BE2C (cell line): ENCODE data around the gene CATSPER4.

Experiments
- DNase-seq: peaks from one replicate; pipeline ENCODE4 v3.0.0-alpha.2; 2020
- H3K27me3 ChIP-seq: fragments of 250-450 bp; sonication (Bioruptor Pico); 2 replicates; pipeline ENCODE4 v1.5.1; 2020; ENCODE audit warnings: mild to moderate bottlenecking
- H3K36me3 ChIP-seq: fragments of 250-450 bp; sonication (Bioruptor Pico); 2 replicates; pipeline ENCODE4 v1.5.1; 2020; ENCODE audit warnings: mild to moderate bottlenecking
- H3K4me1 ChIP-seq: fragments of 250-450 bp; sonication (Bioruptor Pico); 2 replicates; pipeline ENCODE4 v1.5.1; 2020
- H3K4me3 ChIP-seq: 2 replicates; pipeline ENCODE4 v1.5.1; 2011; ENCODE audit warnings: low read depth, low read length
- H3K9me3 ChIP-seq: fragments of 250-450 bp; sonication (Bioruptor Pico); 2 replicates; pipeline ENCODE4 v1.5.1; 2020
- TF ChIP-seq, protein P1 (sequence below): IDR thresholded peaks from 2 replicates; pipeline ENCODE4 v1.5.1; 2012; ENCODE audit warnings: mild to moderate bottlenecking, low read depth, low read length

CATSPER4 gene

DNA sequence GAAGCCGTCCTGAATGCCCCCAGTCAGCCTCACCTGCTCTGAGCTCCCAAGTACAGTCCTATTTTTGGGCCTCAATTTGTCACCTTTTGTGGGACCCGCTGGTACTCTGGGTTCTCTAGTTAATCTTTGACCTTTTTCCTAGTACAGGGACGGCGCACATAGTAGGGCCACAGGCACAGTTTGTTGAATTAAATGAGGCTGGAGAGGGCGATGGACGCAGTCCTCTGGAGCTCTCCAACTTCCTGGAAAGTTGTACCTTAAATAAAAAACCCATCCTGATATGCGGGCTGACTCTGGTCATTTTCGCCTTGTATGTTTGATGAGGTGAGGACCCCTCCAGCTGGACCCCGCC lies 26.7 kb upstream of the CATSPER4 start:
- H3K36me3 ChIP-seq, result no peaks in the 10 kb centered on the region
- no peaks in the 10 kb centered on the region; the same call in 1 of the 2 replicates for H3K4me1 ChIP-seq
- no peak for DNase-seq
- no peaks in the 10 kb centered on the region for H3K9me3 ChIP-seq
- TF ChIP-seq, protein P1, sequence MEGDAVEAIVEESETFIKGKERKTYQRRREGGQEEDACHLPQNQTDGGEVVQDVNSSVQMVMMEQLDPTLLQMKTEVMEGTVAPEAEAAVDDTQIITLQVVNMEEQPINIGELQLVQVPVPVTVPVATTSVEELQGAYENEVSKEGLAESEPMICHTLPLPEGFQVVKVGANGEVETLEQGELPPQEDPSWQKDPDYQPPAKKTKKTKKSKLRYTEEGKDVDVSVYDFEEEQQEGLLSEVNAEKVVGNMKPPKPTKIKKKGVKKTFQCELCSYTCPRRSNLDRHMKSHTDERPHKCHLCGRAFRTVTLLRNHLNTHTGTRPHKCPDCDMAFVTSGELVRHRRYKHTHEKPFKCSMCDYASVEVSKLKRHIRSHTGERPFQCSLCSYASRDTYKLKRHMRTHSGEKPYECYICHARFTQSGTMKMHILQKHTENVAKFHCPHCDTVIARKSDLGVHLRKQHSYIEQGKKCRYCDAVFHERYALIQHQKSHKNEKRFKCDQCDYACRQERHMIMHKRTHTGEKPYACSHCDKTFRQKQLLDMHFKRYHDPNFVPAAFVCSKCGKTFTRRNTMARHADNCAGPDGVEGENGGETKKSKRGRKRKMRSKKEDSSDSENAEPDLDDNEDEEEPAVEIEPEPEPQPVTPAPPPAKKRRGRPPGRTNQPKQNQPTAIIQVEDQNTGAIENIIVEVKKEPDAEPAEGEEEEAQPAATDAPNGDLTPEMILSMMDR, result no peak
- H3K27me3 ChIP-seq, result no peaks in the 10 kb centered on the region
- H3K4me3 ChIP-seq, result no peak overlapping the region

DNA sequence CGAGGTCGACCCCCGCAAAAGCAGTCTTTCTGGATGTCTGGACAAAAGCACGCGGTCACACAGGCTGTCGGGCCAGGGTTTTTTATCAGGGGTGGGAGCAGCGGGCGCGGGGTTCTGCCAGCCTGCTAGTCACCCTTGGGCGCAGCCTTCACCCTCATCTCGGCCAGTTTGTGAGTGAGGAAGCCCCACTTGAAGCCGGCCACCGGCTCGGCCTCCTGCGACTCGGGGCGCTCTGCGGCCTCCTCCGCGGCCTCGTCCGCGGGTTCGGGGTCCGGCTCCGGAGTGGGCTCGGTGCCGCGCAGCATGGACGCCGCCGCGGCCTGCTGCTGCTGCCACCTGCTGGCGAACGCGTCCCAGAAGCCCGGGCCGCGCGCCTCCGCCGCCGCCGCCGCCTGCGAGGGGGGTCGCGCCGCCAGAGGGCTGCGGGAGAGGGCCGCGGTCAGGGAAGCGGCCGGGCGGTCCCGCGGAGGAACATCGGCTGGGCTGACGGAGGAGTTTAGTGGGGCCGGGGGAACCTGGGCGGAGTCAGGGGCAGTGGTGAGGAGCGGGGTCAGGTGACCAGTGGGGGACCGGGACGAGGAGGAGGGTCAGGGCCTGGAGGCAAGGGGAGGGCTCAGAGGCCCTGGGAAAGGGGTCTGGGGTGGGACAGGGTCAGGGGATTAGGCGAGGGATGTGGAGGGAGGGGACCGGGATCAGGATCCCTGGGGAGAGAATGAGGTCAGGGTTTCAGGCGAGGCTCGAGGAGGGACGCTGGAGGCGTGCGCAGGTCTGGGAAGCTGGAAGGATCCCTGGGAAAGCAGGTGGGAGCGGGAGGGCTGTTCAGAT lies 26.2 kb upstream of the CATSPER4 start:
- H3K4me3 ChIP-seq, result no peak overlapping the region
- no peaks in the 10 kb centered on the region for H3K36me3 ChIP-seq
- peak; percentile 46 for DNase-seq
- no peaks in the 10 kb centered on the region for H3K27me3 ChIP-seq
- H3K4me1 ChIP-seq, result no peaks in the 10 kb centered on the region; the same call in 1 of the 2 replicates
- TF ChIP-seq, protein P1, result no peak
- no peaks in the 10 kb centered on the region for H3K9me3 ChIP-seq

DNA sequence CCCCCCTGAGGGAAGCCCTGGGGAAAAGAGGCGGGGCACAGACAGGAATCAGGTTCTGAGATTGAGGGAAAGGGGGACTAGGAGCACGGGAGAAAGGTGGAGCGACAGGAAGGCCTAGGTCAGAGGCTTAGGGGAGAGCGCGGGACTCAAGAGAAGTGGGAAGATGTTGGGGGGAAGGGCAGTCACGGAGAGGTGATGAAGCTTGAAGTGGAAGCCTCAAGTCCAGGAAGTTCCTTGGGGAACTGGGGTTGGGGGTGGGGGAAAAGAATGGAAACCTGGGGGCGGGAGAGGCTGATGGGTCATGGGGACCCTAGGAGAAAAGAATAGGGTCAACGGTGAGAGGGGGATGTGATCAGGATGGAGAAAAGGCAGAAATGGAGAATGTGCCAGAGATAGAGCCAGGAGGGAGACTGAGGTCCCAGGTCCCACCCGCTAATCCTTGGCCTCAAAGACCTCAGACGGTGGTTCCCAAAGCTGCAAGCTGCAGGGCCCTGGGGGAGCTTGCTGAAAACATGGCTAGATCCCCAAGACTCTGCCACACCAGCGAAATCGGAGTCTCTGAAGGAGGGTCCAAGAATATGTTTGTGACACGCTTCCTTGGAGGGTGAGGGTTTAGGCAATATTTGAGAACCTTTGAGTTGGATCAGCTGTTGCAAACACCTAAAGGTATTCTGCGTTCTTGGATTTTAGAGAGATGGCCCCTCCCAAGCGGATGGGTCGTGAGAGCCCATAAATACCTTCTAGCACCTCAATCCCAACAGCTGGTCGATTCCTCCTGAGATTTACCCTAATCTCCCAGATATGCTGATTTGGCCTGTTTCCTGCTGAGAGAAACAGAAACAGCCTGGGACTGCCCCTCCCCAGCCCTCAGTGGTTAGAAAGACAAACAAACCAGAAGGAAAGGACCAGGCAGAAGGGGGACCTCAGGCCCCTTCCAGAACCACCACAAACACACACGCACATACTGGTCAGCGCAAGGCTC lies 25.2 kb upstream of the CATSPER4 start:
- Histone ChIP-seq H3K4me1 (no peaks in the 10 kb centered on the region; the same call in 1 of the 2 replicates), H3K9me3 (no peaks in the 10 kb centered on the region), H3K27me3 (no peaks in the 10 kb centered on the region), H3K36me3 (no peaks in the 10 kb centered on the region), H3K4me3 (no peak overlapping the region)
- no peak for DNase-seq
- TF ChIP-seq, protein P1, result no peak

DNA sequence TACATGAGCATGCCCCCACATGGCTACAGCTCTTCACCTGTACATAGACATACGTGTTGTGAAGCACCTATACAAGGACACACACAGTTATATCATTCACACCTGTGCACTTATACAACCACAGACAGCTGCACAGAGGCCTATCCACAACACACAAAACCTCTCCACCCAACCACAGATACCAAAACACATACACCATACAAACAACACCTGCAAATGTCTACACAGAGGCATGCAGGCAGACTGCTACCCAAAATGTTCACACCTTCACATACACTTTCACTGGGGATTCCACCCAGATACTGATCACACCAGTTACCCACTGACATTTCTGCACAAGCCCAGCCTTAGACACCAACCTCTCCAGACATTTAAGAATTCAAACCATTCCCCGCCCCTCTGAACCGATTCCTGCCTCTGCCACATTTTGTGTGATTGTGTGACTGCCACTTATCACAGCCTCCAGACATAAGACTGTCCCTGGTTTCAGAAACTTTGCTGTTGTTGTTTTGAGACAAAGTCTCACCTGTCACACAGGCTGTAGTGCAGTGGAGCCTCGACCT lies 23.6 kb upstream of the CATSPER4 start:
- no peak for DNase-seq
- Histone ChIP-seq H3K4me3 (no peak overlapping the region), H3K27me3 (no peaks in the 10 kb centered on the region), H3K36me3 (0 out of 2 replicates have a peak, but pooled peaks cover 3% of the 10 kb centered on the region), H3K4me1 (no peaks in the 10 kb centered on the region; the same call in 1 of the 2 replicates), H3K9me3 (no peaks in the 10 kb centered on the region)
- TF ChIP-seq, protein P1, result no peak

DNA sequence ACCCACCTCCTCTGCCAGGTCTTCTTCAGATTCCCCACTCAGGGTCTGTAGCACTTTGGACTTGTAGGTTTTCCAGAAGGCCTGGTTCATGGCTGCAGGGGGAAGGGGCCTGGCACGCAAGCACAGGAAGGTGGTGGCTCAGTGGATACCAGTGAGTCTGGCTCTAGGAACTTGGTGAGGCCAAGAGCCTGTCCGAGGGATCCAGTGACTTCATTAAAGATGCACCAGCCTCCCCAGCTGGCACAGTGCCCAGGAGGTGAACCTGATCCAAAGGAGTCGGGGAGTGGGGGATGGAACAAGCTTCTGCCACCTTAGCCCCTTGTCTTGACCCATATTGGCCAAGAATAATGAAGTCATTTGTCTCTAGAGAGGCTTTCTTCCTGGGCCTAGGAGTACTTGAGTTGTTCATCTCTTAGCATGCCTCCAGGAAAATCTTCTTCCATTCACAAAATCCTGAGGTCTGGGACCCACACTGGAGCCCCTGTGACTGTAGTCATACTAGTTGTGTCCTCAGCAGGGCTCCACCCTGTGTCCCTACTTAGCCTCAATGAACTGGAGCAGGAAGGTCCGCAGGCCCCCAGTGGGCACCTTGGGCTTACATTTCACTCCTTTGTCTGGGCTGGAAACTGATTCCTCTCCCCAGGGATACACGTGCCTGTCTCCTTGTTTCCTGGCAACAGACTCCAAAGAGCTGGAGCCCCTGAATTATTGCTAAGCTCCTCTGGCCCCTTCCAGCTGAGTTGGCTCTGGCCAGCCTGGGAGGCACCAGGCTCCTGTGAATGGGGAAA lies 21.8 kb upstream of the CATSPER4 start, which contains the start of gene C1orf232:
C1orf232 (minus strand) TSS at position 554 of the 788 bp plus-strand sequence; CDS start at position 90, 464 bp downstream.
- TF ChIP-seq, protein P1, result no peak
- Histone ChIP-seq H3K4me1 (no peaks in the 10 kb centered on the region; the same call in 1 of the 2 replicates), H3K4me3 (peak within 1 kb of the TSS; percentile 75), H3K27me3 (no peaks in the 10 kb centered on the region), H3K36me3 (0 out of 2 replicates have a peak, but pooled peaks cover 3% of the 10 kb centered on the region), H3K9me3 (no peaks in the 10 kb centered on the region)
- DNase-seq, result no peak
